ENCODE results near the gene SLC33A1. TPM values are rescaled to one million over a fixed set of nuclear protein-coding genes. Genes with fewer than 3 reads are reported as not detected.
A peak's percentile ranks its signal among the peaks of the same experiment; 100 is the strongest.
"Not testable (repeated sequence)": the region's sequence is repeated elsewhere in the genome, so short reads cannot be mapped to it uniquely, and the experiment has no call there.

The SLC33A1 gene
- total RNA-seq, 4 donors from 2014 or later, result 19.4 to 26.3 (median 20.8) TPM

- no peak for TF ChIP-seq POLR2A (IDR thresholded peaks at IDR 0.05)
- TF ChIP-seq CTCF (IDR thresholded peaks at IDR 0.05), result no peak
- 13 to 15% methylated on average over 2 of the region's 2 CpGs for WGBS, 2 donors
- no peak overlapping the region for H3K4me3 ChIP-seq (ENCODE audit: low read depth, poor library complexity, severe bottlenecking)
- intact Hi-C loops (cut with DNase I; ENCODE audit: low total_unique reads), result no loop called here
- DNase-seq (ENCODE audit: low spot score in 2 of 2), result no peak
Measured at GRCh38 chr3:155859859-155860258, 5.6 kb upstream of the SLC33A1 start.

DNA sequence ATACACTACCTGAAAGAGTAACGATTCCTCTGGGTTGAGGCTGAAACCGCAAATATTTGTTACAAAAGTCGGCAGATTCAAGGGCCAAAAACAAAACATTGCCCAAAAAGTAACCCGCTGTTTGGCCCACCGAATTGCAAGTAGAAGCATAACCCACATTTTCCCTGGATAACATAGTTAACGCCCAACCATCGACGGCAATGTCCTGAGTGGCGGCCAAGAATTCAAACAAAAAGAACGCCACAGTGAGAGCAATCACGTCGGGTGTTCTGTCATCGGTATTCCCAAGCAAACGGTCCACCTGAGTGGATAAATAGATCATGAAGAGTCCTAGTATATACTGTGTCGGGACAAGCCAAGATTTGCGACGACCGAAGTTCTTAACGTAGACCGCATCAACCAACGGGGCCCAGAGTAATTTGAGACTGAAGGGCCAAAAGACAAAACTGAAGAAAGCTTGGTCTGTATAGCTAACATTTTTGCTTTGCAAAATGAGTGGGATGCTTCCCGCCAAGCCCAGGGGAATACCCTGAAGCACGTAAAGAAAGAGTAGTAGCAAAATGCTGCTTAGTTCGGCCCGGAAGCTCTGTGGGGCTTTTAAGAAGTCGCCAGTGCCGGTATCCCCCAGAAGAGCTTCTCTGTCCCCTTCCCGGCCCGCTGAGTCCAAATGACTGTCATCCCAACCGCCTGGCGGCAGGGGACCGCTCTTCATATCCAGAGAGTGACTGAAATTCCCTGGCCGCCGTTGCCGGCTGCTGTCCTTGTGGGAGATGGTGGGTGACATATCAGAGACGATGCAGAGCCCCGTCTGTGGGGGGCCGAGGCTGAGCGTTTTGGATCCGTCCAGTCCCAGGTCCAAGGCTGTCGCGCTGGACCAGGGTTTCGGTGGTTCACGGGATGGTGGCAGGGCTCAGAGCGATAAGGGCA lies 750 bp downstream of the SLC33A1 start:
- peak overlapping the region; percentile 97 for H3K4me3 ChIP-seq (ENCODE audit: low read depth, poor library complexity, severe bottlenecking)
- peak; percentile 28 to 90 for DNase-seq (ENCODE audit: low spot score in 2 of 2)
- 1% methylated on average over 43 to 44 of the region's 45 CpGs for WGBS, 2 donors
- intact Hi-C loops (cut with DNase I; ENCODE audit: low total_unique reads), result no loop called here
- TF ChIP-seq POLR2A (IDR thresholded peaks at IDR 0.05) (no peak), CTCF (IDR thresholded peaks at IDR 0.05) (no peak)

- peak overlapping the region; percentile 97 for H3K4me3 ChIP-seq (ENCODE audit: low read depth, poor library complexity, severe bottlenecking)
- intact Hi-C loops (cut with DNase I; ENCODE audit: low total_unique reads), result no loop called here
- TF ChIP-seq CTCF (IDR thresholded peaks at IDR 0.05) (no peak), POLR2A (IDR thresholded peaks at IDR 0.05) (no peak)
- DNase-seq (ENCODE audit: low spot score in 2 of 2), result no peak
- 28 to 29% methylated on average over 2 of the region's 2 CpGs for WGBS, 2 donors
Measured at GRCh38 chr3:155852341-155852740, 1.9 kb downstream of the SLC33A1 start.

DNA sequence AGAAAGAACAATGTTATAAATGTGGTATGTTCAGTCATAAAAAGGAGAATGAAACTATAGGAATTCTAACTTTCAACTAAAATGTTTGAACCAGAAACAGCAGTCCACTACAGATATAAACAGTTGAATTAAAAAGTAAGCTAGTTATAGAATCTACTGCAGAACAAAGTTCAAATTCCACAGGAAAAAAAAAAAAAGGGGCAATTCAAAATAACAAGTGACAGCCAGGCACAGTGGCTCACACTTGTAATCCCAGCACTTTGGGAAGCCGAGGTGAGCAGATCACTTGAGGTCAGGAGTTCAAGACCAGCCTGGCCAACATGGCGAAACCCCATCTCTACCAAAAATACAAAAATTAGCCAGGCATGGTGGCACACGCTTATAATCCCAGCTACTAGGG lies 4.8 kb downstream of the SLC33A1 start:
- DNase-seq (ENCODE audit: low spot score in 2 of 2); H3K4me3 ChIP-seq (ENCODE audit: low read depth, poor library complexity, severe bottlenecking); intact Hi-C loops (cut with DNase I; ENCODE audit: low total_unique reads): not testable (repeated sequence)
- WGBS, 2 donors, result 87 to 92% methylated on average over 3 of the region's 3 CpGs

DNA sequence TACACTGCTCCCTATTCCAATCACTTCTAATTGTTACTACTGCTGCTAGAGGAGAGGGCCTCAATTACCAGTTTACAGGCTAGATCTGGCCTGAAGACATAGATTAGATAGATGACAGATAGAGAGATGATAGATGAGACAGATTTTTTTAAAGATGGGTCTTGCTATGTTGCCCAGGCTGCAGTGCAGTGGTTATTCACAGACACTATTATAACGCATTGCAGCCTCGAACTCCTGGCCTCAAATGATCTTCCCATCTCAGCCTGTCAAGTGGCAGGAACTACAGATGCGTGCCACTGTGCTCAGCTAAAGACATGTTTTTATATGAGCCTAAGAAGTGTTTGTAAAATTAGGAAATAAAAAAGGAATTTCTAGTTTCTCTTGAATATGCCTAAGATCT lies 6.2 kb downstream of the SLC33A1 start:
- H3K4me3 ChIP-seq (ENCODE audit: low read depth, poor library complexity, severe bottlenecking), result no peak overlapping the region
- intact Hi-C loops (cut with DNase I; ENCODE audit: low total_unique reads), result no loop called here
- 95 to 97% methylated on average over 3 of the region's 3 CpGs for WGBS, 2 donors
- no peak for TF ChIP-seq CTCF (IDR thresholded peaks at IDR 0.05)
- TF ChIP-seq POLR2A (IDR thresholded peaks at IDR 0.05), result no peak
- no peak for DNase-seq (ENCODE audit: low spot score in 2 of 2)

GRCh38 chr3:155846119-155846518 lies 8.1 kb downstream of the SLC33A1 start:
- no peak for DNase-seq (ENCODE audit: low spot score in 2 of 2)
- intact Hi-C loops (cut with DNase I; ENCODE audit: low total_unique reads), result no loop called here
- TF ChIP-seq CTCF (IDR thresholded peaks at IDR 0.05) (no peak), POLR2A (IDR thresholded peaks at IDR 0.05) (no peak)
- H3K4me3 ChIP-seq (ENCODE audit: low read depth, poor library complexity, severe bottlenecking), result no peak overlapping the region
- WGBS, 2 donors, result 77 to 78% methylated on average over 3 of the region's 3 CpGs

Data from lower leg skin (tissue), 4 donors.